GM19395 (cell line): ENCODE measurements around the gene RIMS4.

Experiments used
- ATAC-seq: cut with Tn5 transposase; IDR thresholded peaks from one replicate; pipeline ENCODE4 v1.9.1; 2021; ENCODE audit warnings: mild to moderate bottlenecking, moderate library complexity; ENCODE audit not compliant: unreplicated experiment

RIMS4 gene

DNA sequence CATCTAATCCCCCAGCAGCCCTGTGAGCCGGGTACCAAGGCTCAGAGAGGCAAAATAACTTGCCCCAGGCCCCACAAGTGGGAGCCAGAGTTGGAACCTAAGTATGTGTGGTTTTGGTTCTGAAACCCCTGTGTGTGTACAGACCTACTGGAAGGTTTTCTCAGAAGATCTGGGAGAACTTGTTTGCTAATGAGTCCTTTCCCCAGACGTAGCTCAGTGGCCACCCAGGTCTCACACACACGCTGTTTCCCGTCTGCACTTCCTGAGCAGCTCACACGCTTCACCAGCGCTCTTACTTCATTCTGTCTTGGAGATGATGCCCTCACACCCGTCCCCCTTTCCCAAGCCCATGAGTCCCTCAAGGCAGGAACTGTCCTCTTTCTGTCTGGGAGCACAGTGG is 87.0 kb downstream of the RIMS4 start:
- ATAC-seq: no peak

GRCh38 chr20:44722990-44723389 is 87.4 kb downstream of the RIMS4 start:
- ATAC-seq: no peak

DNA sequence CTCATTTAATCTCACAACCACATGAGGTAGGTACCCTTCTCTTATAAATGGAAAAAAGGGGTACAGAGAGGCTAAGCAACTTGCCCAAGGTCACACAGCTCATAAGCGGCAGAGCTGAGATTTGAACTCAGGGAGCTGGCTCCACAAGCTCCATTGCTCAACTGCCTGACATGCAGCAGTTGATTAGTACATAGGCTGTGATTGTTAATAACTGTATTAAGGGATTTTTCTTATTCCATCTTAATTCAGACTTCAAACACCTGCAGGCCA is 88.6 kb downstream of the RIMS4 start:
- ATAC-seq: no peak

DNA sequence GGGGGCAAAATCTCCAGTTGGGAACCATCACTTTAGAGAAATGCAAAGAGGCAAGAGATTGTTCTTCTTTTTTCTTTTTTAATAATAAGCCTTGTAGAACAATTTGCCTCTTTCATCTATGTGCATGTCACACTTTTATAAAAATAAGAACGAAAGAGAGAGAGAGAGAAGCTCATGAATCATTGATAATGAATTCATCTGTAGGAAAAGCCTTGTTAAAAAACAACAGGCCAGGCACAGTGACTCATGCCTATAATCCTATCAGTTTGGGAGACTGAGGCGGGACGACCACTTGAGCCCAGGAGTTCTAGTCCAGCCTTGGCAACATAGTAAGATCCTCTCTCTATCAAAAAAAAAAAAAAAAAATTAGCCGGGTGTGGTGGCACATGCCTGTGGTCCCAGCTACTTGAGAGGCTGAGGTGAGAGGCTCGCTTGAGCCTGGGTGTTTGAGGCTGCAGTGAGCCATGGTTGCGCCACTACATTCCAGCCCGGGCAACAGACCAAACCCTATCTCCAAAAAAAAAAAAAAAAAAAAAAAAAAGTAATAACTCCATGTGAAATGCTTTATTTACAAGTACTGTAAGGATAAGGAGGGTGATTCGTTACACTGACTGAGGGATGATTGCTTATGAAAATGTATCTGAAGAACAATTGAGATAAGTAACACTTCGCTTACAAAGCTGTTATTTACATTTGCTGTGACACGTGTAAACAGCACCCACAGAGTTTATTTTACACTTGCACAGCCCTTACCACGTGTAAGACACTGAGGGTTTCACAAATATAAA is 89.2 kb downstream of the RIMS4 start:
- ATAC-seq: no peak

GRCh38 chr20:44720621-44720996 is 89.7 kb downstream of the RIMS4 start:
- no peak for ATAC-seq

DNA sequence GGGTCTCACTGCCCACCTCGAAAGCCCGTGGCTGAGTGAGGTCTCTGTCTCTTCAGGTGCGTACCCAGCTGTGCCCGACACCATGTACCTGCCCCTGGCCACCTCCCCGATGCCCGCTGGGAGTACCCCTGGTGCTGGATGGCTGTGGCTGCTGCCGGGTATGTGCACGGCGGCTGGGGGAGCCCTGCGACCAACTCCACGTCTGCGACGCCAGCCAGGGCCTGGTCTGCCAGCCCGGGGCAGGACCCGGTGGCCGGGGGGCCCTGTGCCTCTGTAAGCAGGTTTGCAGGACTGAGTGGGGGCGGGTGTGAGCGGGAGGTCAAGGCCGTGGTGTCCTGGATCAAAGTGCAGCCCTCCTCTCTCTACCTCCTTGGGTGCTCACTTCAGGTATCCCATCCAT is 90.5 kb downstream of the RIMS4 start:
- no peak for ATAC-seq

GRCh38 chr20:44717986-44718385 is 92.4 kb downstream of the RIMS4 start:
- no peak for ATAC-seq

DNA sequence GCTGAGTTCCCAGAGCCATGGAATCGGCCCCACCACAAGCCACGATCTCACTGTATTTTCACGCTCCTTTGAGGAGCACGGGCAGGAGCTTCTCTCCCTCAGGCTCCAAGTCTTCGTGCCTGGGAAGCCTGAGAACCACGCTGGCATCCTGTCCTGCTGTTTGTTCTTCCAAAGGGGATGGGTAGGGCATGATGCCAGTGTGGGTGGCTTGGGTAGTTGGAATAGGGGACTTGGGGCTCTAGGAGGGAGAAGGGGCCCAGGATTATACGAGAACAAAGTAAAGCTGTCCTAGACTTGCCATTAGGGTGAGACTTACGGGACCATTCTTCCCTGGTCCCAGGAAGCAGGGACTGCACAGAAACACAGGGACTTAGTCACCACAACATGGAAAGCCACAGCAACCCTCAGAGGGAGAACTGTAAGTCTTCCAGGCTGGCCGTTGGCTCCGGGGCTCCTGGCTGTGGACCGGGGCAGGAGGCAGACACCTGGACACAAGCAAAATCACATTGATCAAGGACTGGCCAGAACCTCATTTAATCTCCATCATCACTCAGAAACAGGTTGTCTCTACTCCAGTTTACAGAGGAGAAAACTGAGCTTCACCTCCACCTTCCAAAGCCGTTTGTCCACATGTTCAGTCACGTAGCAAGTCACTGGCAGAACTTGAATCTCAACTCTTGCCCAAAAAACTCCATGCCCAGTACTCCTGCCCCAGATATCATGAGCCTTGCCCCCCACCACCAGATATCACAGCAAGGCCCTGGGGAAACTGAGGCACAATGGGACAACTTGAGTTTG is 93.8 kb downstream of the RIMS4 start:
- no peak for ATAC-seq

DNA sequence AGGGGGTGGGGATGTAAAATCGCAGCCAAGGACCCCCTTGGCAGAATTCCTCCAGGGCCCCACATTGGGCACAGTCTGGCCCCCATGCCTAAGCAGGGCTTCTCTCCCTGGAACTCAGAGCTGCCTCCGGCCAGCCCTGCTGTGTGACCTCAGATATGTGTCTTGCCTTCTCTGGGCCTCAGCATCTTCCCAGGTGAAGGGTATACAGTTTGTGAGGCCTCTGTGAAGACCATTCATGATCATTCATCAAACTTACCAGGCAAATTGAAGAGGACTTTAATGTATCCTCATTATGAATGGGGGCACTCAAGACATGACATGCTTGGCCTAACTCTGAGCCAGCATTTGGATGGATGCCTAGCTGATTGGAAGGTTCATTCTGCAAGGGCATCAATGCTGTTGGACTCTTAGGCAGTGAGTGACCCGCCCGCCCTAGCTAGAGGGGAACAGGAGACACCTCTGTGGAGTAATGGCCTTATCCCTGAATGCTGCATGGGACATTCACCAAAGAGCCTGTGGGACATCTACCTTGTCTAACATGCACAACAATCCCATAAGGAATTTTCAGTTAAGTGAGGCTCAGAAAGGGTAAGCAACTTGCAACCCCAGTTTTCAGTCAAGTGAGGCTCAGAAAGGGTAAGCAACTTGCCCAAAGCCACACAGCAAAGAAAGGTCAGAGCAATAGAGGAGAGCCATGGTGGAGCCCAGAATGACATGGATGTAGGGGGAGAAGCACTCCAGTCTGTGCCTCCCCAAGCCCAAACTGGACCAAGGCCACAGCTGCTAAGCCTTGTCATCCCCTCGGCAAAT is 94.6 kb downstream of the RIMS4 start:
- no peak for ATAC-seq

GRCh38 chr20:44714701-44715498 is 95.4 kb downstream of the RIMS4 start, which contains the start of gene CCN5:
Gene CCN5 (plus strand): TSS chr20:44715369. CDS start chr20:44715391, 22 bp downstream.
- no peak for ATAC-seq

DNA sequence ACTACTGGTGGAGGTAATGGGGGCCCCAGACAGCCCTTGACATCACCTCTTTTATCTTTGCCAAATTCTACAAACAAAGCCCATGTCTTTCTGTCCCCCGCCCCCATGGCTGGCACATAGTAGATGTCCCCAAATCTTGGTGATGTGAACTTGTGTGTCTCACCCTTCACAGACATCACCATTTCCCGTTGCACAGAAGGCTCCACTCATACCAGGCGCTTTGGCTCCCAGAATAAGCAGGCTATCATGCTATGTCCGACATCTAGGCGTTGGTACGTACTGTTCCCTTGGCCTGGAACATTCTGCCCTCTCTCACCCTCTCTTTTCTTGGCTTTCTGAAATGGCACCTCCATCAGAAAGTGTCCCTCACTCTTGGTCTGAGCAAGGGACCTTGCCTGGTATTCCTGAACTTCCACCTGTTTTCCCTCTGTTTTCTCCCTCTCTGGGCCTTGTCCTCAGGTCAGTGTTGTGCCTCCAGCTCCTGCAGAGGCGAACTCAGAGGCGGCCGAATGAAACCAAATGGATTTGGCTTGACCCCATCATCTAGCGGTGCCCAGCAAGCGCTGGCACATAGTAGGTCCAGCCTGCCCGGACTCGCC is 96.1 kb downstream of the RIMS4 start:
- no peak for ATAC-seq

DNA sequence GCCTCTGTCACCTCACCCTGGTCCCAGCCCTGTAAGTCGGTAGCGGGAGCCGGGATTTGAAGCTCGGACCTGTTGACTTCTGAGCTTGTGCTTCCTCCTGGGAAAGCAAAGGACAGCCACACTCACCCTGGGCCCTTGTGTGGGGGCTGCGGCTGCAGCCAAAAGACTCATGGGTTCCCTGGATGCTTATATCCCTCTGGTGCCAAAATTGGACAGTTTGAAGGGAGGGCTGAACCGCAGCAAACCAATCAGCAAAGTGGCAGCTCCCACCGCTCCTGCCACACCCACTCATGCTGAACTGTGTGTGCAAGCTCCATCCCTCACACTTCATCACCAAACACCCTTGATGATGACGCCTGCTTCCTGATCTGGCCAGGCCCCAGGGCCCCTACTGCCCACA is 99.1 kb downstream of the RIMS4 start:
- ATAC-seq: no peak

GRCh38 chr20:44709797-44710196 is 100.5 kb downstream of the RIMS4 start:
- ATAC-seq: no peak

GRCh38 chr20:44709380-44709779 is 101.0 kb downstream of the RIMS4 start:
- ATAC-seq: no peak

DNA sequence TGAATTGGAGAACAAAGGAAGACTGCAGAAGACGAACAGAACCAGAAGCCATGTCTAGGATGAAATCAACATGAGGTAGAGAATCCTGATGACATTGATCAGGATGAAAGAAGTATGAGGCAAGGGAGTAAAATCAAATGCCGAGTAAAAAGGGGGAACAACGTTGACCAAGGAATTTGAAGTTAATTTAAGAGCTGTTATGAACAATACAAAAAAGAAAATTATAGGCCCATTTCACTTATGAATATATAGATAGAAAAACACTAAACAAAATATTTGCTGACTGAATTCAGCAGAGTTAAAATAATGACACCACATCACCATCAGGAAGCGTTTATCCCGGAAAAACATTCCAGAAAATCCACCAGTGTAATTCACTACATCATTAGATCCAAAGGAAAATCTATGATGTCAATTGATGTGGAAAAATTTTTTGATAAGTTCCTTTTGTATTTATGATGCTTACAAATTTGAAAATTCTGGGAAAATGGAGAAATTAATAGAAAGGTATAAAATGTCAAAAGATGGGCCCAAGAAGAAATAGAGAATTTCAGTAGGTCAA is 103.2 kb downstream of the RIMS4 start:
- ATAC-seq: no peak

GRCh38 chr20:44706301-44707017 is 103.9 kb downstream of the RIMS4 start:
- no peak for ATAC-seq

GRCh38 chr20:44705364-44706094 is 104.8 kb downstream of the RIMS4 start:
- ATAC-seq: no peak

GRCh38 chr20:44704551-44704971 is 105.8 kb downstream of the RIMS4 start:
- no peak for ATAC-seq
